ENCODE measurements around the gene CHSY3.

DNA sequence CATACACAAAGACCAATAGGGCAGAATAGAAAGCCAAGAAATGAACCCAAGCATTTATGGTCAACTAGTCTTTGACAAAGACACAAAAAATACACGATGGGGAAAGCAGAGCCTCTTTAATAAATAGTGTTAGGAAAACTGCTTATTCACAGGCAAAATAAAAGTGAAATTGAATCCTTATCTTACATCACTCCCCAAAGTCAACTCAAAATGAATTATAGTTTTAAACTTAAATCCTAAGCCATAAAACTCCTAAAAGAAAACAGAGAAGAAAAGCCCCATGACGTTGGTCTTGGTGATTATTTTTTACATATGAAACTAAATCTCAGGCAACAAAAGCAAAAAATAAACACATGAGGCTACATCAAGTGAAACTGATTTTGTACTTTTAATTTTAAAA, 46.8 kb downstream of the CHSY3 start:
- TF ChIP-seq POLR2A (IDR thresholded peaks at IDR 0.05; ENCODE audit: low read length) (no peak), GATA1 (IDR thresholded peaks at IDR 0.05; ENCODE audit: low read depth, low read length) (no peak)
